CD1c-positive myeloid dendritic cell (primary cell): ENCODE data around the gene BTD.

Source experiments
- DNase-seq: peaks from one replicate; pipeline ENCODE4 v3.0.0-alpha.2; 2016; ENCODE audit errors: extremely low spot score

BTD gene

DNA sequence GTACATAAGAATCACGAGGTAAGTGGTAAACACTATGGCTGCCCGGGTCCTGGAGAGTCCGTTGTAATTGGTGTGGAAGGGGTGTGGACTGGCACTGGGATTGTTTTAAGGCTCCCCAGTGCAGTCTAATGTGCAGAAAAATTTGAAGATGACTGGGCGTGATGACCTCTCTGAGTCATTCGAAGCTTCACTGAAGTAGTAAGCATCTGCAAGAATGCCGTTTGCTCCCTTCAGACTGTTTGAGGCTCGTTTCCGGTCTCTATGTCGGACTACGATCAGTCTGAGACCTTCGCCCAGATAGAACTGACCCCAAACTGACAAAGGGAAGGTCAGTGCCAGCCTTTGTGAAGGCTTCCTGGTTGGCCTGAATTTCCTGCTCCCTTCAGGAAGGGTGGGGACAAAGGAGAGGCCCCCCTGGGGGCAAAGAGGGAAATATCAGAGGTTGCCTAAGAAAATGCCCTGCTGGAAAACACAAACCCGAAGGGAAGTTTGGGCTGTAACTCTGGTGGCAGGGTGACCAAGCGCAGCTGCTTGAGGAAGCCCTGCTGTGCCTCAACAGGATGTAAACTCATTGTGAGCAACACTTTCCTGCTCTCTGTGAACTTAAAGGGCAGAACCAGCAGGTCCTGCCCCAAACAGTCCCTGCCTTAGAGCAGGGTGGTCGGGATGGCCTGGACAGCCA lies 34.6 kb downstream of the BTD start:
- peak; percentile 19 for DNase-seq

DNA sequence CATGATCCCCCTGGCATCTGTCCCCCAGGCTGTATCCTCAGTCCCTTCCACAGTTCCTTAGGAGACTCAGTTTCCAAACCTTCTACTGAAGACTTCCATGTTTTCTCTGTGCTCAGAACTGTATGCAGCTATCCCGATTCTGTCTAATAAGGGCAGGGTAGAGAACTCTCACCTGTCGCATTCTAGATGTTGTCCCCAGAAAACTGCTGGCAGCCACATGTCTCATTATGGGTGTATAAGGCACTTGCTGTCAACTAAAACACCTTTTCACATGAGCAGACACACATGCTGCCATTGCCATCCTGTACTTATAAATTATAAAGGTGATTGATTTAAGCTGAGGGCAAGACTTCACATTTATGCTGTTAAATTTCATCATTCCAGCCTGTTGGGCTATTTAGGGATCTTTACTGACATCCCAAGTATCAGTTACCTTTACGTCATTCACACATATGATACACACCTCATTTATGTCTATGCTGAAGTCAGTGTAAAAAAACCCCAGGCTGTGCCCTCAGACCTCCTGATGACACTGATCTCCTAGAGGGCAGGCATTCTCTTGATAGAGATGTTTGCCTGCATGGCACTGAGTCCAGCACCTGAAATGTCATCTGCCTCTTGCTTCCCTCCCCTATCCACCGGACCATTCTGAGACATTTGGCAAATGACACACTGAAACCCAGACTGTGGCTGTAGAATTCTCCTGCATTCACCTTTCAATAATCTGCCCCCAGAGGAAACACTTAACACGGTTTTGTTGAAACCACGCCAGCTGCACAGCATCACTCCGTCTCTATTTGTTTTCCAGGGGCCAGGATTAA lies 35.8 kb downstream of the BTD start:
- DNase-seq: no peak

DNA sequence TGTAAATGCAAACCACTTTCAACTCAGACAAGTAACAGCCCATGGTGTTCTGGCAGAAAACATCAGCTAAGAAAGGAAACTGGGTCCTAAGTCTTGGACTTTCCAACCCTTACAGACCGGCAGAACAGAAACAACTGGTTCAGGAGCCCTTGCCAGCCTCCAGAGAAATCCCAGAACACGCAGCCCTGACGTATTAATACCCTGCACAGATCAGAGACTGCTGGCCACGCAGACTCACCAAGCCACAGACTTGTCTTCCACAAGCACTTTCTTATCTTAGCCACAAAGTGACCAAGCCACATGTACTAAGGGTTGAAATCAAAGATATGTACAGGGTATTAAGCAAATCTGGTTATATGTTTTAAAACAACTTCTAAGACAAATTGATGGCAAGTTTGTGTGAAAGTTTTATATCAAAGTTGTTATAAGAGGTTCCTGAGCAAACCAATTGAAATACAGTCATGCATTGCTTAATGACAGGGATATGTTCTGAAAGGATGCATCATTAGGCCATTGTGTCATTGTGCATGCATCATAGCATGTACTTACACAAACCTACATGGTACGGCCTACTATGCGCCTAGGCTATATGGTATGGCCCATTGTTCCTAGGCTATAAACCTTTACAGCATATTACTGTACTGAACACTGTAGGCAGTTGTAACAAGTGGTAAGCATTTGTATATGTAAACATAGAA lies 36.8 kb downstream of the BTD start:
- no peak for DNase-seq

DNA sequence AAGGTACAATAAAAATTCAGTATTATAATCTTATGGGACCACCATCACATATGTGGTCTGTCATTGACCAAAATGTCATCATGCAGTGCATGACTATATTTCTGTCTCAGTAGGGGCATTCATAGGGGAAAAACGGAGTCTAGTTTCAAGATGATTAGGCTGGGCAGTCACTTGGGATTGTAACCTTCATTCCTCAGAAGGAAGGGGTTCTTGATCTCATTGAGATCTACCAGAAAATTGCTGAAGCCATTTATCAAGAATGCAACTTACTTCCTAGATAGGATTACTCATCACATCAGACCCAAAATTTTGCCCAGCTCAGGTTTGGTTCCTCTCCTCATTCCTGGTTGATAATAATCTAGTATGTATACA lies 37.3 kb downstream of the BTD start:
- DNase-seq: no peak

DNA sequence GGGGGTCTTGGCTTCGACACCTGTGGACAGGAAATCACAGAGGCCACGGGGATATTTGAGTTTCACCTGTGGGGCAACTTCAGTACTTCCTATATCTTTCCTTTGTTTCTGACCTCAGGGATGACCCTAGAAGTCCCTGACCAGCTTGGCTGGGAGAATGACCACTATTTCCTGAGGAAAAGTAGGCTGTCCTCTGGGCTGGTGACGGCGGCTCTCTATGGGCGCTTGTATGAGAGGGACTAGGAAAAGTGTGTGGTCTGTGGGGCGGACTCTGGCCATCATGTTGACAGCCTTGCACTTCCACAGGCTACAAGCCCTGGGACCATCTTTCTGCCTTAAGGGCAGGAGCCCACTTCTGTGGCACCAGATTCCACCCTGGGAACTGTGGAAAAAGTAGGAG lies 43.7 kb downstream of the BTD start:
- DNase-seq: no peak

DNA sequence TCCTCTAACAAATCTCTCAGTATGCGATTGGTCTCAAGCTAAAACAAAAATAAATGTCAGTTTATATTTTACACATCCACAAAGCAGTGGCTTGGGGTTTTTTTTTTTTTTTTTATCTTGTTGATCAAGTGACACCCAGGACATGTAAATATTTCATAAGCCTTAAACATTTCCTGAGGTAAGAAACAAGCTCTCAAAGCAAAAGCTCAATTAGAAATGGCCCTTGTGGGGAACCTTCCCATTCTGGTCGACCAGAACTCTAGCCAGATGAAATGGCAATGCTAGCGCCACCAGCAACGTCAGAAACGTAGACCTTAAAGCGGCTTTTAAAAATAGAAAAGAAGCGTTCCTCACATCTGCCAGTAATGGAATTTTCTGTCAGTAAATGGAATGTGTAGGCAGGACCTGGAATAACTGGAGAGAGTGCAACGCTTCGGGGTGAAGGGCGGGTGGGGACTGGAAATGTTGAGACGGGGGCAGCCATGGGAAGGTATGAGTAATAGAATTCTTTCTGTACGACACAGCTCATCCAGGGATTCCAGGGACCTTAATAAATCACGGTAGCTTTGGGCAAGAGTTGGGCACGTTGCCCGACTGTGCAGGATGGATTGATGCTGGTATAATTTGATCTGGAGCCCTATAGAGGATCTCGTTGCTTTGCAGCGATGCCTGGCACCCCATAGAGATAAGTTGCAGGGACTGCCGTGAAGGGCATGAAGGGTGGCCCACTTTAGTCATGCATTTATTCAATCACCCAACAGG lies 44.4 kb downstream of the BTD start:
- DNase-seq: no peak

DNA sequence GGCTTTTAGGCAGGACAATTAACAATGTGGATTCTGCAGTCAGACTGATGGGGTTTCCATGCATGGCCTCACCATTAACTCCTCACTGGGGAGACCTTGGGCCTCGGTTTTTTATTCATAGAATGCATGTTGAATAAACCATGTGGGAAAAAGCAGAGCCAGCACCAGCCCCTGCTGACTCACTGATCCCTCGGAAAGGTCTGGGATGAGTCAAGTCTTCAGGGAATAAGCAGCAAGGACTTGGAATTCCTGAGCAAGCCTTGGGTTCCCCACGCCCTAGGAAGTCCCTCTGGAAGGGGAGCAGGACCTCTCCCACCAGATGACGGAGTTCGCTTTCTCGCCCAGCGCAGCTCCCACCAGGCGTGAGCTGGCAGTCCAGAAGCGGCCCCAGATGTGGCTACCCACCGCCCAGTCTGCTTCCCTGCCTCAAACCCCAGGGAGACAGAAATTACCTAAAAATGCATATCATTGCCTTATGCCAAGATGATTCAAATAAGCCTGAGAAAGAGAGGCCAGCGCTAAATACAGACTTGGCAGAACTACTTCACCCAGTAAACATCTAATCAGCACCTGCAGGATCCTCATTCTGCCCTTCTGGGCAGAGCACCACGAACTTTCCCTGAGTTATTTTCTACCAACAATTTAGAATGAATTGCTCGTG lies 45.4 kb downstream of the BTD start:
- DNase-seq: no peak

DNA sequence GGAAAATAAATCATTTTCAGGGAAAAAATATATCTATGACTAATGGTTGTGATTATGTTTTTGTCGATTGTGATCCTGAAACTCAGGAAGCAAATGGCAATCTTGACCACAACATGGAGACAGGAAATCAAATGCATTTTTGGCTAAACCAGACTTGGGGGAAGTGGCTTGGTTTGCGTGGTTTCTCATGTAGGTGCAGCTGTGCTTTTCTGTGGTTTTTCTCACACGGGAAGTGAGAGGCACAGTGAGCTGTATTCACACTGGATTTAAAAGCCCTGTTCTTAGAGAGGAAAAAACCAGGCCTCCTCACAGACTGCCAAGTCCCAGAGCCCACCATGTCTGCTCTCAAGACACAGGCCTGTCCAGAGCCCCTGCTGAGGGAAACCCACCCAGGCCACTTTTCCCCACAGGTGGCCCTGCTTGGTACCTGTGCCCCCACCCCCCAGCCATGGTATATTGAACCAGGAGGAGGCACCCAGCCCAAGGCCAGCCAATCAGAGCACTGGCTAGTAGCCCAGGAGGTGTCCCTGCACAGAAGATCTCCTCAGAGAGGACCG lies 46.1 kb downstream of the BTD start:
- peak; percentile 73 for DNase-seq

DNA sequence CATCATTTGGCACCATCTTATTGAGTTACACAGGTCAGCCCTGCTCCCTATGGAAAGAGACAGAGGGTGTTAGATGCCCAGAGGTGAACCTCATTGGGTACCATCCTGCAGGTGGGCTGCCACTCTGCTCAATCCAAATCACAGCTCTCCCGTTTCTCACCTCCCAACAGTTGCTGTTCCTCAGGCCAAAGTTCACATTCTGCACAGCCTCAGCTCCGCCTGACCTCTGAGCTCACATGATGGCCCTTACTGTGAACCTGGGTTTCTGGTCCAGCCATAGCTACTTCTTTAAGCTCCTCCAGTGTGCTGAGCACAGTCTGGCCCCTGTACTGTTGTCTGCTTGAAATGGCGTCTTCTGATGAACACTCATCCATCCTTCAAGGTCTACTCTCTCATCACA lies 47.8 kb downstream of the BTD start:
- DNase-seq: no peak

DNA sequence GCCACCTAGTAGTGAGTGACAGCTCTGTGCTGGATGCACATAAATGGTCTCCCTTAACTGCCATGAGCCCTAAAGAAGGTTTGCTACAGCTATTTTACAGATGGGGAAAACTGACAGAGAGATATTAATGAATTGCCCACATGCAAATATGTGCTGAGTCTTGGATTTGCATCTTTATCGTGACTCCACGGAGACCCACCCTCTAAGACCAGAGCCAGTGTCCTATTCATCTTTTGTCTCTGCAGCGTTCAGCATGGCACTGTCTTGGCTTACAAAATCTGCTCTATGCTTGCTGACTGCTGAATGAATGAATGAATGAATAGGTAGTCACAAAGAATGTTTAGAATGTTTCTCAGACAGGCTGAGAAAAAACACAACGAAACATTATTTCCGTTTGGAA lies 48.3 kb downstream of the BTD start:
- no peak for DNase-seq

DNA sequence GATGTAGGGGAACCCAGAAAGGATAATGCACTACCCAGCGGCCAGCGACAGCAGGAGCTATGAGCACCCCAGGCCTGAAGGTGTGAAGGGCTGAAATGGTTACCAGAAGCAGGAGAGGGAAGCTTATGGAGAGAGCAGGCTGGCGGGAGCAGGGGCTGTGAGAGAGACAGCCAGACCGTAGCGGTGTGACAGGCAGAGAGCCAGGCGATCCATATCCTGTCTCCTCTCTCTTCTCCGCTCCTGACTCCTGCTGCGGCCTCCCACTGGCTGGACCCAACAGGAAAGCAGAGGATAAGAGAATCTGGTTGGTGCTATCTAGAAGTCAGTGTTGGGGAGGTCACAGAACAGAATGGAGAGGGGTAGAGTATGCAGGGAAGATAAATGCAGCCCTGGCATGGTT lies 49.9 kb downstream of the BTD start:
- no peak for DNase-seq

DNA sequence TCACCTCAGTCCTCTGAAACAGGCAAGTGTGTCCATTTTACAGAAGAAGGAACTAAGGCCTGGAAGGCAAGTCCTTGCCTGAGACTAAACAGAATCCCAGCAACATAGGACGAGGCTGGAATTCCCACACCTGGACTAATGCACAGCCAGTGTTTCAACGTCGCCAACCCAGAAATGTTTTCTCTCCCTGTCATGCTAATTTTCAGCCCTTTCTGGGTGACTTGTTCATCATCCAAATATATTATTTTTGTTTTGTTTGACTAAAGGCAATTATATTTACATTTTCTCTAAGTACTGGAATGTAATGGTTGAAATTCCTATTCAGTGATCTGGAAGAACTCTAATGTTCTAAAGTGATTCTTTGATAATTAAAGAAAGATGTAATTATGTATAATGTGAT lies 51.8 kb downstream of the BTD start:
- DNase-seq: no peak

DNA sequence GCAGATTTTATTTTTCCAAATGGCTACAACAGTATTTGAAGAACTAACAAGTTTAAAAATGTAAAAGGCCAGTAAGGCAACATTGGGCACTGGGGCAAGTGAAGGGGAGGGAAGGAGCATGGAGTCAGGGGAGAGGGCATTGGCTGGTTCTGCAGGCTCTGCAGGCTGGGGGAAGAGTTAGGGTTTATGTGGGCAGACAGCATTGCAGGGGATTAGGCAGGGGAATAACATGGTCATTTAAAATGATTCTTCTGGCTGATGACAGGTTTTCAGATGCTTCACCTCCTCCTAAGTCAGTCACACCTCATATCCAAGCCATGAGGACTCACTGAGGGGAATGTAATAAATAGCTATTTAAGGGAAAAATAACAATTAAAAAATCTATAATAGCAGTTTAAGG lies 52.6 kb downstream of the BTD start:
- DNase-seq: no peak

DNA sequence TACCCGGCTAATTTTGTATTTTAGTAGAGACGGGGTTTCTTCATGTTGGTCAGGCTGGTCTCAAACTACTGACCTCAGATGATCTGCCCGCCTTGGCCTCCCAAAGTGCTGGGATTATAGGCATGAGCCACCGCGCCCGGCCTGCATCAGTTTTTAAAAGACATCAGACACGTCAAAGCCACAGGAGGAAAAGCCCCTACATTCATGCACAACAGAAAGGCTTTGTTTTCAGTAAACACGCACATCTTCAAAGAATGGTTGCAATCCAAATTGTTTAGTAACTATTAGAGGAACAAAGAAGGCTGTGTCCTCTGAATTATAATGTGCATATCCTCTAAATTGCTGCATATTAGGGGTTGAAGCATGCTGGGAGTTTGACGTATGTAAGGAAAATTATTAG lies 53.3 kb downstream of the BTD start:
- DNase-seq: no peak

DNA sequence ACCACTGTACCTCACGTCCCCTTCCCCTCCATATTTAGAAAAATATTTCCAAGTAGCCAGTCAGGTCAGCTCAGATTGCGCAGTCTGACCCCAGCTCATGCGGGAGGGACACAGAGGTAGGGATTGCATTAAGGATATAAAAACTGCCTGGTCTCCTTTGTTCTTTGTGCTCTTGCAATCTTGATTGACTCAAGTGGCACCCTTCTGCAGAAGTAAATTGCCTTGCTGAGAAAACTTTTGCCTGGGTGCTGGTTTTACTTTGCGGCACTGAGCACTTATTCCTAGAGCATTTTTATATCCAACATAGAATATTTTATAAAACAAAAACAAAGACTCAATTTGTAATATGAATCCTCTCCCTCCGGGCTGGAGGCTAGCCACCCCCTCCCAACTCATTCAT lies 54.8 kb downstream of the BTD start:
- DNase-seq: no peak

DNA sequence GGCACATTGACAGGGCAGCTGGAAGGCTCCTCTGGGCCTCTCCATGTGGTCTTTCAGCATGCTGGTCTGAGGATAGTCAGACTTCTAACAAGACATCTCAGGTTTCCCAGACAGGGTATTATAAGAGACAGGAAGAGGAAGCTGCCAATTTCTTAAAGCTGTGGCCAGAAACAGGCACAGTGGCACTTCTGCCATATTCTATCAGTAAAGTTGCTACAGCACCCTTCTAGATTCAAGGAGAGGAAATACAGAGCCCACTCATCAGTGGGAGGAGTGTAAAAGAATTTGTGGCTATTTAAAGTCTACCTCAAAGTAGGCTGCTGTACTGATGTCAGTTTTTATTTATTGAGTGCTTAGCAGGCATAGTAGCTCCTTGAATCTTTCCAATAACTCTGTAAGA lies 55.5 kb downstream of the BTD start:
- no peak for DNase-seq

DNA sequence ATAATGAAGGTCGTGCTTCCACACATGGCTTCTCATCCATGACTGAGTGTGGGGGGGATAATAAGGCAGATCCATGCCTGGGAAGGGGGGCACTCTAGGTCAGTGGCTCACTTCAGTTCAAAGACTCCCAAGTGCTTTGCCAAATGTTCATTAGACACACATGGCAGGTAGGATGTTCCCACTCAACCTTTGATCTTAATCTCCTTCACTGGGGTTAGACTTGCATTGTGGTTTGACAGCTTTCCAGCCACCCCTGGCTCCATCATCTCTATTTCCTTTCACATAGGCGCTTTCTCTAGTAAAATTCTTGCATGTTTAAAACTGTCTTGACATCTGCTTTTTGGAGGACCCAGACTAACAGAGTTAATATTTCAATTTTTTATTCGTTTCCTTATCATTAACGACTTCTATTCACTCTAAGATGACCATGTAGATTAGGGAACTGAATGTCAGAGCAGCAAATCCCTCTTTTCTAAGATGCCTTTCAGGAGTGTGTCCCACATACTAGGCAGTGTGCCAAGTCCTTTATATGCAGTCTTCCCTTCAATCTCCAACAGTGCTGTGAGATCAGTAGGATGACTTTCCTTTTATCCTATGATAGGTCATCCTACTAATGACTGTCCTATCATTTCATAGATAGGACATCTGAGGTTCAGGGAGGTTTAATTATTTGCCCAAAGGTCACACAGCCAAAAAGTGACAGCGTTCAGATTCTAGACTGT lies 57.9 kb downstream of the BTD start:
- no peak for DNase-seq

DNA sequence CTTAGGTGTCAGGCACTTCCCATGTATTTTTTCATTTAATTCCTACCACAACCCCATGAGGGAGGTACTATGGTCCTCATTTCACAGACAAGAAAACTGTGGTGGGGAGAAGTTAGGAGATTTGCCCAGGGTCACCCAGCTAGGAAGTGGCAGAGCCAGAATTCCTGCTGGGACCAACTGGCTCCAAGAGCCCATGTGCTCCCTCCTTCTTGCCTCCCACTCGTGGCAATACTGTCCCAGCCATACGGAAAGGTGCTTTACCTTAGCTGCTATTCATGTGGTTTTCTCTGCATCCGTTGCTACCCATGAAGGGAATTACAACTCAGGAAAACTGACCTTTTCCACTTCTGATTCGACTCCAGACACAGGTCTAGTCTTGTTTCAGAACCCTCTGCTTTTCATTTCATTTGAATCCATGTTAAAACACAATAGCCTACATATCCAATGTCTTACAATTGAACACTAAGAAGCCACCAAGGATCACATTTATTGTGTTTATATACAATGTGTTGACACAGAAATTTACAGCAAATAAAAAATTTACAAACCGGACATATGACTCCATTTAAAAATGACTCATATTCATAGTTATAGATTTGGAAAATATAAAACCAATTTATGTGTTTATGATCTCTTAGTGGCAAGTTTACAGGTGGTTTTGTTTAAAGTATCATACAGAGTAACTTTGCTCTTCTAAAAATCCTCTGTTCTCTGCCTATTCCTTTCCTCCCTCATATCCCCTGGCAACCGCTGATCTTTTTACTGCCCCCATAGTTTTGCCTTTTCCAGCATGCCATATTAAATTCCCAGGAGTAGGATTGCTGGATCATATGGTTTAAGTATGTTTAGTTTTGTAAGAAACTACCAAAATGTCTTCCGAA lies 58.8 kb downstream of the BTD start:
- DNase-seq: no peak

DNA sequence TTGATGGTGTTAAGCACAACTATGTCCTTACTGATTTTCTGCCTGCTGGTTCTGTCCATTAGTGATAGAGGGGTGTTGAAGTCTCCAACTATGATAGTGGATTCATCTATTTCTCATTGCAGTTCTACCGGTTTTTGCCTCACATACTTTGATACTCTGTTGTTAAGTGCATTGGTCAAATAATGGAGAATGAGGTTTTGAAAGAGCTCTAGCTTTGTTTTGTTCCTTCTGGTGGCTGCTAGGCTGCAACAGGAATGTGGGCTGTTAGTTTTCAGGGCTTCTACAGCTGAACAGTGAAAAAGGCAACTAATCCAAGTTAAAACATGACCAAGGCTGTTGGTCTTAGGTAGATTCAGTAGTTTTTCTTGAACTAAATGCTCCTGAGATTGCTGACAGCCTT lies 62.6 kb downstream of the BTD start:
- no peak for DNase-seq
